Lung (tissue), 12 donors: ENCODE data around the gene ARMS2. TPM values are rescaled to one million over a fixed set of nuclear protein-coding genes. Genes with fewer than 3 reads are reported as not detected.

Source experiments
- ATAC-seq: fragments of 200-7000 bp; cut with Tn5 transposase; one replicate; pipeline ENCODE4 v1.9.1; 2020; ENCODE audit warnings: moderate number of reproducible peaks; ENCODE audit not compliant: insufficient read depth, low FRiP score
- DNase-seq, 3 donors: peaks; one replicate each; pipeline ENCODE4 v3.0.0-alpha.2; 2013 to 2017
- H3K27ac ChIP-seq, 2 donors: one replicate each; pipeline ENCODE4 v1.5.1; 2013; ENCODE audit warnings: mild to moderate bottlenecking in 2 of 2, moderate library complexity in 2 of 2, control low read depth in 1 of 2, inconsistent platforms in 1 of 2, low read depth in 1 of 2, low read length in 1 of 2
- H3K27me3 ChIP-seq, 3 donors: one replicate each; pipeline ENCODE4 v1.5.1; 2013; ENCODE audit warnings: low read length in 2 of 3; ENCODE audit not compliant: control insufficient read depth in 3 of 3, insufficient read depth in 3 of 3
- H3K36me3 ChIP-seq, 4 donors: one replicate each; pipeline ENCODE4 v1.5.1; 2013; ENCODE audit warnings: low read length in 4 of 4, mild to moderate bottlenecking in 1 of 4, moderate library complexity in 1 of 4; ENCODE audit not compliant: control insufficient read depth in 4 of 4, insufficient read depth in 4 of 4
- H3K4me1 ChIP-seq, 5 donors: one replicate each; pipeline ENCODE4 v1.5.1; 2013; ENCODE audit warnings: low read length in 5 of 5, mild to moderate bottlenecking in 2 of 5, moderate library complexity in 1 of 5; ENCODE audit not compliant: control insufficient read depth in 5 of 5, insufficient read depth in 5 of 5
- H3K4me3 ChIP-seq: one replicate; pipeline ENCODE4 v1.5.1; 2013; ENCODE audit warnings: mild to moderate bottlenecking, control low read depth, moderate library complexity
- H3K9ac ChIP-seq, 2 donors: one replicate each; pipeline ENCODE4 v1.5.1; 2013; ENCODE audit warnings: low read length in 2 of 2, control low read depth in 1 of 2; ENCODE audit not compliant: insufficient read depth in 1 of 2
- H3K9me3 ChIP-seq, 4 donors: one replicate each; pipeline ENCODE4 v1.5.1; 2013; ENCODE audit warnings: low read length in 3 of 4, mild to moderate bottlenecking in 1 of 4, moderate library complexity in 1 of 4; ENCODE audit not compliant: control insufficient read depth in 4 of 4, insufficient read depth in 3 of 4
- CTCF ChIP-seq: IDR thresholded peaks from 2 replicates; pipeline ENCODE4 v1.5.1; 2012; ENCODE audit warnings: mild to moderate bottlenecking; ENCODE audit errors: control extremely low read depth, extremely low read depth
- WGBS, 2 donors: extraction: QIAGEN DNeasy Blood & Tissue Kit; methylation state at CpG; one replicate each; pipeline ENCODE4 v1.1.7; 2013; 5-methylcytosine and 5-hydroxymethylcytosine counted together
- polyA plus RNA-seq, 2 donors: library from polyadenylated mRNA; stranded (reverse); fragments of 200-250 nt; gene quantifications; one replicate each; pipeline ENCODE4 v1.2.1, GENCODE V29; 2013
- total RNA-seq, 2 donors: library from RNA; depleted of rRNA in 1 of 2; stranded (reverse); fragments of >200 nt in 1 of 2; gene quantifications; one replicate each; pipeline ENCODE4 v1.2.1, GENCODE V29; 2014 to 2021
- donor health status: control.
- donor health status: control.
- donor health status: Bipolar disorder and iron deficiency.
- donor health status: healthy.
- donor health status: DM: yes; HTN: yes; CAD: no.

Gene ARMS2
- total and polyA plus RNA-seq, 4 donors, result not detected

- H3K9ac ChIP-seq, result no peak overlapping the region
- no peak overlapping the region for H3K4me3 ChIP-seq
- DNase-seq (no peak), ATAC-seq (no peak)
- no peaks in the 10 kb centered on the region for H3K36me3 ChIP-seq
- WGBS, 2 donors, result 91 to 93% methylated on average over 6 of the region's 6 CpGs
- peaks cover 0 to 4% (median 2%) of the 10 kb centered on the region in 3 donors for H3K27me3 ChIP-seq
- no peaks in the 10 kb centered on the region for H3K9me3 ChIP-seq
- peaks cover 0 to 35% (median 9%) of the 10 kb centered on the region in 5 donors for H3K4me1 ChIP-seq
- no peak overlapping the region for H3K27ac ChIP-seq
- no peak for TF ChIP-seq CTCF
Measured at GRCh38 chr10:122476333-122476695, 21.9 kb downstream of the ARMS2 start.

- ATAC-seq, result no peak
- Histone ChIP-seq H3K4me3 (no peak overlapping the region), H3K9ac (no peak overlapping the region), H3K27ac (no peak overlapping the region), H3K4me1 (peaks cover 0 to 35% (median 9%) of the 10 kb centered on the region in 5 donors), H3K36me3 (no peaks in the 10 kb centered on the region), H3K9me3 (no peaks in the 10 kb centered on the region), H3K27me3 (peaks cover 0 to 4% (median 0%) of the 10 kb centered on the region in 3 donors)
- DNase-seq, result no peak
- TF ChIP-seq CTCF, result no peak
- 92% methylated on average over 5 of the region's 5 CpGs for WGBS, 2 donors
Measured at GRCh38 chr10:122477436-122477835, 23.0 kb downstream of the ARMS2 start.

DNA sequence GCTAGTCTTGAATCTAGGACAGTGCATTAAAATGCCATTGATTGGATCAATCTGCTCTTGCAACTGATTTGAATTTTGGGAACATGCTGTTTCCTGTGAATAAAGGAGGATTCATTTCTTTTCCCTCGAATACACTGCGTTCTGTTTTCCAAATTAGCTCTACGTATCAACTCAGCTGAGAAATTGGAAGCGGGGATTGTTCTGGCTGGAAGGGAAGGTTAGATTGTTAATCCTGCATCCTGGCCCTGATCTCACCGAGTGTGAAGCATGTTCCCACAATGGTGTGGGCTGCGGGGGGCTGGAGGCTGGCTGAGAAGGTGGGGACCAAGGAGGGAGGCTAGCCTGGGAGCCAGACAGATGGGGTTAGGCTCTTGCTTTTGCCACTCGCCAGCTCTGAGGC is 24.5 kb downstream of the ARMS2 start:
- no peaks in the 10 kb centered on the region for H3K9me3 ChIP-seq
- no peak overlapping the region for H3K27ac ChIP-seq
- 90 to 93% methylated on average over 7 of the region's 7 CpGs for WGBS, 2 donors
- H3K4me3 ChIP-seq, result no peak overlapping the region
- peaks cover 0 to 30% (median 9%) of the 10 kb centered on the region in 5 donors for H3K4me1 ChIP-seq
- ATAC-seq (no peak), DNase-seq (no peak)
- no peaks in the 10 kb centered on the region for H3K27me3 ChIP-seq
- TF ChIP-seq CTCF, result no peak
- no peaks in the 10 kb centered on the region for H3K36me3 ChIP-seq
- H3K9ac ChIP-seq, result no peak overlapping the region

- H3K27ac ChIP-seq, result no peak overlapping the region
- H3K9ac ChIP-seq, result no peak overlapping the region
- H3K27me3 ChIP-seq, result no peaks in the 10 kb centered on the region
Measured at GRCh38 chr10:122480146-122480833, 25.8 kb downstream of the ARMS2 start.

More at GRCh38 chr10:122480146-122480833, 25.8 kb downstream of the ARMS2 start:
- 93 to 95% methylated on average over 10 of the region's 10 CpGs for WGBS, 2 donors
- TF ChIP-seq CTCF, result no peak
- Histone ChIP-seq H3K4me1 (peaks cover 0 to 20% (median 6%) of the 10 kb centered on the region in 5 donors), H3K36me3 (no peaks in the 10 kb centered on the region), H3K9me3 (no peaks in the 10 kb centered on the region), H3K4me3 (no peak overlapping the region)
- no peak for ATAC-seq
- DNase-seq, result no peak
